Dedifferentiated amniotic fluid mesenchymal stem cell (primary cell): ENCODE results near the gene KIF16B.
"Not testable (repeated sequence)": the region's sequence is repeated elsewhere in the genome, so short reads cannot be mapped to it uniquely, and the experiment has no call there.

ENCODE experiments used
- DNase-seq: peaks from one replicate; pipeline ENCODE4 v3.0.0-alpha.2; 2016; ENCODE audit errors: extremely low spot score

Gene KIF16B

GRCh38 chr20:16573001-16573965 lies at the start of gene KIF16B:
Gene KIF16B (minus strand): TSS chr20:16573448. CDS start chr20:16573275, 173 bp downstream.
- peak; percentile 73 for DNase-seq

GRCh38 chr20:16622501-16622900 lies 49.3 kb upstream of the KIF16B start:
- no peak for DNase-seq

GRCh38 chr20:16621435-16622141 lies 48.3 kb upstream of the KIF16B start:
- no peak for DNase-seq

GRCh38 chr20:16620961-16621360 lies 47.7 kb upstream of the KIF16B start:
- DNase-seq, result no peak

GRCh38 chr20:16619953-16620352 lies 46.7 kb upstream of the KIF16B start:
- no peak for DNase-seq

- DNase-seq, result no peak
Observed at GRCh38 chr20:16617056-16617455, 43.8 kb upstream of the KIF16B start.

- no peak for DNase-seq
Observed at GRCh38 chr20:16616317-16616716, 43.1 kb upstream of the KIF16B start.

GRCh38 chr20:16615199-16615598 lies 42.0 kb upstream of the KIF16B start:
- DNase-seq, result peak; percentile 85

GRCh38 chr20:16613954-16614353 lies 40.7 kb upstream of the KIF16B start:
- DNase-seq, result no peak

GRCh38 chr20:16612706-16613105 lies 39.5 kb upstream of the KIF16B start:
- DNase-seq, result no peak

- DNase-seq, result no peak
Observed at GRCh38 chr20:16611817-16612216, 38.6 kb upstream of the KIF16B start.

- no peak for DNase-seq
Observed at GRCh38 chr20:16609066-16609465, 35.8 kb upstream of the KIF16B start.

- no peak for DNase-seq
Observed at GRCh38 chr20:16608277-16608650, 35.0 kb upstream of the KIF16B start.

- DNase-seq, result no peak
Observed at GRCh38 chr20:16607364-16608276, 34.4 kb upstream of the KIF16B start.

GRCh38 chr20:16606468-16607070 lies 33.3 kb upstream of the KIF16B start:
- DNase-seq, result no peak

GRCh38 chr20:16601047-16601446 lies 27.8 kb upstream of the KIF16B start:
- no peak for DNase-seq

GRCh38 chr20:16599257-16599656 lies 26.0 kb upstream of the KIF16B start:
- DNase-seq, result no peak

GRCh38 chr20:16596991-16597390 lies 23.7 kb upstream of the KIF16B start:
- no peak for DNase-seq

- DNase-seq, result not testable (repeated sequence)
Observed at GRCh38 chr20:16596404-16596803, 23.2 kb upstream of the KIF16B start.

GRCh38 chr20:16595376-16595775 lies 22.1 kb upstream of the KIF16B start:
- no peak for DNase-seq

GRCh38 chr20:16590041-16590633 lies 16.9 kb upstream of the KIF16B start:
- DNase-seq, result no peak
